HG03575 (cell line): Measurements from ENCODE around the gene SYN1.
A peak's percentile ranks its signal among the peaks of the same experiment; 100 is the strongest.
"Not testable (repeated sequence)": the region's sequence is repeated elsewhere in the genome, so short reads cannot be mapped to it uniquely, and the experiment has no call there.

Experiments
- ATAC-seq: cut with Tn5 transposase; IDR thresholded peaks from one replicate; pipeline ENCODE4 v1.9.1; 2021; ENCODE audit not compliant: unreplicated experiment, insufficient number of reproducible peaks, low FRiP score; ENCODE audit errors: extremely low read depth

Gene SYN1

GRCh38 chrX:47619486-47620302, at the start of gene SYN1:
Gene SYN1 (minus strand): TSS chrX:47619857. CDS start chrX:47619728, 129 bp downstream.
- no peak for ATAC-seq

GRCh38 chrX:47665797-47666196, 46.1 kb upstream of the SYN1 start:
- not testable (repeated sequence) for ATAC-seq

GRCh38 chrX:47664737-47665136, 45.1 kb upstream of the SYN1 start:
- no peak for ATAC-seq

- ATAC-seq, result no peak
These were observed 42.5 kb upstream of the SYN1 start for GRCh38 chrX:47662144-47662657.

- no peak for ATAC-seq
These were observed 41.9 kb upstream of the SYN1 start for GRCh38 chrX:47661539-47661938.

GRCh38 chrX:47659421-47659726, 39.7 kb upstream of the SYN1 start:
- ATAC-seq, result no peak

GRCh38 chrX:47658684-47659420, 39.2 kb upstream of the SYN1 start, which contains the start of gene UXT:
Gene UXT (minus strand): TSS chrX:47659180. CDS start chrX:47658927, 253 bp downstream.
- ATAC-seq, result no peak

GRCh38 chrX:47658301-47658683, 38.6 kb upstream of the SYN1 start:
- no peak for ATAC-seq

- ATAC-seq, result no peak
These were observed 31.6 kb upstream of the SYN1 start for GRCh38 chrX:47651043-47651905.

GRCh38 chrX:47650164-47651042, 30.7 kb upstream of the SYN1 start, which contains the start of gene ELK1:
Gene ELK1 (minus strand): TSS chrX:47650563. CDS start chrX:47641441, 9,122 bp downstream.
- peak; percentile 59 for ATAC-seq

- no peak for ATAC-seq
These were observed 30.1 kb upstream of the SYN1 start for GRCh38 chrX:47649781-47650163.

- no peak for ATAC-seq
These were observed 29.6 kb upstream of the SYN1 start for GRCh38 chrX:47649271-47649670.

GRCh38 chrX:47648376-47648775, 28.7 kb upstream of the SYN1 start:
- no peak for ATAC-seq

GRCh38 chrX:47646636-47647035, 27.0 kb upstream of the SYN1 start:
- no peak for ATAC-seq

- ATAC-seq, result no peak
These were observed 25.9 kb upstream of the SYN1 start for GRCh38 chrX:47645530-47645929.

GRCh38 chrX:47644557-47645091, 25.0 kb upstream of the SYN1 start:
- ATAC-seq, result no peak

GRCh38 chrX:47643926-47644325, 24.3 kb upstream of the SYN1 start:
- ATAC-seq, result no peak

GRCh38 chrX:47638816-47639215, 19.2 kb upstream of the SYN1 start:
- ATAC-seq, result no peak
